Glutamatergic neuron (in vitro differentiated cells): ENCODE data around the gene IPPK. TPM values are rescaled to one million over a fixed set of nuclear protein-coding genes. Genes with fewer than 3 reads are reported as not detected.

Experiments used
- DNase-seq: peaks from one replicate; pipeline ENCODE4 v3.0.0; 2022
- H3K27ac Mint-ChIP-seq: one replicate; pipeline ENCODE4 v1.8.0; 2020; ENCODE audit warnings: mild to moderate bottlenecking, mixed read lengths, inconsistent platforms; ENCODE audit not compliant: unreplicated experiment
- H3K27me3 Mint-ChIP-seq: one replicate; pipeline ENCODE4 v1.8.0; 2020; ENCODE audit warnings: mild to moderate bottlenecking, moderate library complexity, mixed read lengths, inconsistent platforms; ENCODE audit not compliant: unreplicated experiment
- H3K36me3 Mint-ChIP-seq: one replicate; pipeline ENCODE4 v1.8.0; 2020; ENCODE audit warnings: mild to moderate bottlenecking, mixed read lengths, inconsistent platforms; ENCODE audit not compliant: unreplicated experiment
- H3K4me1 Mint-ChIP-seq: one replicate; pipeline ENCODE4 v1.8.0; 2020; ENCODE audit warnings: mild to moderate bottlenecking, low read depth, mixed read lengths, inconsistent platforms; ENCODE audit not compliant: unreplicated experiment
- H3K4me3 Mint-ChIP-seq: one replicate; pipeline ENCODE4 v1.8.0; 2020; ENCODE audit warnings: mild to moderate bottlenecking, mixed read lengths, inconsistent platforms; ENCODE audit not compliant: unreplicated experiment
- H3K9me3 Mint-ChIP-seq: one replicate; pipeline ENCODE4 v1.8.0; 2020; ENCODE audit warnings: mild to moderate bottlenecking, moderate library complexity, mixed read lengths, inconsistent platforms; ENCODE audit not compliant: unreplicated experiment
- CTCF ChIP-seq: fragments of 200-600 bp; sonication (generic); IDR thresholded peaks from one replicate; pipeline ENCODE4 v1.5.0; 2021; ENCODE audit not compliant: partially characterized antibody, unreplicated experiment
- total RNA-seq: library from RNA; stranded (reverse); fragmentation: NEBNext Ultra II Directional; extraction: Animal tissue kit (Norgen Biotek cat#: 25700); gene quantifications from one replicate; pipeline ENCODE4 v1.2.1, GENCODE V29; 2021; ENCODE audit not compliant: unreplicated experiment

IPPK gene
- total RNA-seq, 1 donor from 2014 or later, result 7.0 TPM

GRCh38 chr9:92639124-92639523, 30.8 kb downstream of the IPPK start:
- Mint-ChIP-seq H3K27ac (no peak overlapping the region), H3K4me3 (no peak overlapping the region), H3K36me3 (no peaks in the 10 kb centered on the region), H3K9me3 (peaks cover 2% of the 10 kb centered on the region), H3K4me1 (peaks cover 5% of the 10 kb centered on the region), H3K27me3 (peaks cover 5% of the 10 kb centered on the region)
- DNase-seq, result no peak
- no peak for TF ChIP-seq CTCF

GRCh38 chr9:92638621-92639101, 31.3 kb downstream of the IPPK start:
- H3K4me3 Mint-ChIP-seq, result no peak overlapping the region
- peaks cover 2% of the 10 kb centered on the region for H3K9me3 Mint-ChIP-seq
- H3K27me3 Mint-ChIP-seq, result peaks cover 5% of the 10 kb centered on the region
- no peaks in the 10 kb centered on the region for H3K36me3 Mint-ChIP-seq
- peaks cover 2% of the 10 kb centered on the region for H3K4me1 Mint-ChIP-seq
- H3K27ac Mint-ChIP-seq, result no peak overlapping the region
- TF ChIP-seq CTCF, result no peak
- DNase-seq, result no peak

GRCh38 chr9:92637886-92638620, 31.9 kb downstream of the IPPK start:
- H3K4me3 Mint-ChIP-seq, result no peak overlapping the region
- no peak for DNase-seq
- H3K9me3 Mint-ChIP-seq, result peaks cover 2% of the 10 kb centered on the region
- no peak for TF ChIP-seq CTCF
- no peaks in the 10 kb centered on the region for H3K36me3 Mint-ChIP-seq
- peaks cover 5% of the 10 kb centered on the region for H3K27me3 Mint-ChIP-seq
- no peak overlapping the region for H3K27ac Mint-ChIP-seq
- peaks cover 2% of the 10 kb centered on the region for H3K4me1 Mint-ChIP-seq

GRCh38 chr9:92637326-92637725, 32.6 kb downstream of the IPPK start:
- Mint-ChIP-seq H3K4me1 (peaks cover 2% of the 10 kb centered on the region), H3K36me3 (no peaks in the 10 kb centered on the region), H3K27me3 (peaks cover 5% of the 10 kb centered on the region), H3K27ac (no peak overlapping the region), H3K4me3 (no peak overlapping the region), H3K9me3 (peaks cover 2% of the 10 kb centered on the region)
- TF ChIP-seq CTCF, result no peak
- no peak for DNase-seq

GRCh38 chr9:92636627-92637026, 33.3 kb downstream of the IPPK start:
- no peaks in the 10 kb centered on the region for H3K36me3 Mint-ChIP-seq
- DNase-seq, result no peak
- no peak overlapping the region for H3K4me3 Mint-ChIP-seq
- peaks cover 2% of the 10 kb centered on the region for H3K9me3 Mint-ChIP-seq
- peaks cover 2% of the 10 kb centered on the region for H3K27me3 Mint-ChIP-seq
- peaks cover 2% of the 10 kb centered on the region for H3K4me1 Mint-ChIP-seq
- no peak for TF ChIP-seq CTCF
- no peak overlapping the region for H3K27ac Mint-ChIP-seq
